Neural cell (in vitro differentiated cells): ENCODE data around the gene HIBADH.

Experiments
- EP300 ChIP-seq: fragments of 450-650 bp; conservative IDR thresholded peaks from 2 replicates; pipeline ENCODE4 v1.6.1; 2014; ENCODE audit warnings: antibody characterized with exemption, mild to moderate bottlenecking, moderate library complexity; ENCODE audit not compliant: poor library complexity, severe bottlenecking
- EZH2 ChIP-seq: fragments of 200-600, 300-800 bp; shearing (Covaris generic), sonication (generic); IDR thresholded peaks from 2 replicates; pipeline ENCODE4 v1.6.1; 2014; ENCODE audit warnings: antibody characterized with exemption, low read length, borderline replicate concordance, mild to moderate bottlenecking; ENCODE audit not compliant: insufficient read depth, poor library complexity, severe bottlenecking
- MXI1 ChIP-seq: fragments of 450-650 bp; conservative IDR thresholded peaks from 2 replicates; pipeline ENCODE4 v1.6.1; 2014; ENCODE audit warnings: antibody characterized with exemption, mild to moderate bottlenecking; ENCODE audit not compliant: poor library complexity, severe bottlenecking
- POLR2AphosphoS5 ChIP-seq: IDR thresholded peaks from 2 replicates; pipeline ENCODE4 v1.6.1; 2012
- RAD21 ChIP-seq: fragments of 450-650 bp; conservative IDR thresholded peaks from 2 replicates; pipeline ENCODE4 v1.6.1; 2014; ENCODE audit warnings: antibody characterized with exemption, mild to moderate bottlenecking, moderate library complexity
- SMC3 ChIP-seq: fragments of 450-650 bp; conservative IDR thresholded peaks from 2 replicates; pipeline ENCODE4 v1.6.1; 2014; ENCODE audit warnings: antibody characterized with exemption, mild to moderate bottlenecking, moderate library complexity; ENCODE audit not compliant: poor library complexity
- TAF1 ChIP-seq: IDR thresholded peaks from 2 replicates; pipeline ENCODE4 v1.6.1; 2012; ENCODE audit warnings: low read depth
- TF ChIP-seq, protein P1 (sequence below): fragments of 450-650 bp; IDR thresholded peaks from 2 replicates; pipeline ENCODE4 v1.5.1; 2014; ENCODE audit warnings: antibody characterized with exemption, mild to moderate bottlenecking, moderate library complexity; ENCODE audit not compliant: poor library complexity, severe bottlenecking
- TF ChIP-seq, protein P2 (sequence below): IDR thresholded peaks from 2 replicates; pipeline ENCODE4 v1.6.1; 2012; ENCODE audit warnings: borderline replicate concordance

DNA sequence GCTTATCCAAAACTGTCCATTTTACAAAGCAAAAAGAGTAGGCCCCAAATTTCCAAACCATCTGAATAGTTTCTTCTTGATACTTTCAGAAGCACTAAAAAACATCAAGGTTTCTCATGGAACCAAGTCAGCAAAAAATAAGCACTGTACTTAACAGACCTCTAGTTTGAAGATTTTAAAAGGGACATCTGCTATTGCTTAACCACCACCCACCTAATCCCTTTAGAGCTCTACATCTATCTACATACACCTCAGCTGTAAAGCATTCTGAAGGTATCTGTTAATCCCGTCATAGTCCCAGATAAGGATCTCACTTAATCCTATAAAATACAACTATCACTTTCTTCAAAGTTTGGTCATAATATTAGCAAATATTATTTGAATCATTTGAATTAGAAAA is 72.3 kb downstream of the HIBADH start:
- TF ChIP-seq, protein P1, sequence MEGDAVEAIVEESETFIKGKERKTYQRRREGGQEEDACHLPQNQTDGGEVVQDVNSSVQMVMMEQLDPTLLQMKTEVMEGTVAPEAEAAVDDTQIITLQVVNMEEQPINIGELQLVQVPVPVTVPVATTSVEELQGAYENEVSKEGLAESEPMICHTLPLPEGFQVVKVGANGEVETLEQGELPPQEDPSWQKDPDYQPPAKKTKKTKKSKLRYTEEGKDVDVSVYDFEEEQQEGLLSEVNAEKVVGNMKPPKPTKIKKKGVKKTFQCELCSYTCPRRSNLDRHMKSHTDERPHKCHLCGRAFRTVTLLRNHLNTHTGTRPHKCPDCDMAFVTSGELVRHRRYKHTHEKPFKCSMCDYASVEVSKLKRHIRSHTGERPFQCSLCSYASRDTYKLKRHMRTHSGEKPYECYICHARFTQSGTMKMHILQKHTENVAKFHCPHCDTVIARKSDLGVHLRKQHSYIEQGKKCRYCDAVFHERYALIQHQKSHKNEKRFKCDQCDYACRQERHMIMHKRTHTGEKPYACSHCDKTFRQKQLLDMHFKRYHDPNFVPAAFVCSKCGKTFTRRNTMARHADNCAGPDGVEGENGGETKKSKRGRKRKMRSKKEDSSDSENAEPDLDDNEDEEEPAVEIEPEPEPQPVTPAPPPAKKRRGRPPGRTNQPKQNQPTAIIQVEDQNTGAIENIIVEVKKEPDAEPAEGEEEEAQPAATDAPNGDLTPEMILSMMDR = no peak
- TF ChIP-seq RAD21 = no peak
- no peak for TF ChIP-seq POLR2AphosphoS5
- TF ChIP-seq, protein P2, sequence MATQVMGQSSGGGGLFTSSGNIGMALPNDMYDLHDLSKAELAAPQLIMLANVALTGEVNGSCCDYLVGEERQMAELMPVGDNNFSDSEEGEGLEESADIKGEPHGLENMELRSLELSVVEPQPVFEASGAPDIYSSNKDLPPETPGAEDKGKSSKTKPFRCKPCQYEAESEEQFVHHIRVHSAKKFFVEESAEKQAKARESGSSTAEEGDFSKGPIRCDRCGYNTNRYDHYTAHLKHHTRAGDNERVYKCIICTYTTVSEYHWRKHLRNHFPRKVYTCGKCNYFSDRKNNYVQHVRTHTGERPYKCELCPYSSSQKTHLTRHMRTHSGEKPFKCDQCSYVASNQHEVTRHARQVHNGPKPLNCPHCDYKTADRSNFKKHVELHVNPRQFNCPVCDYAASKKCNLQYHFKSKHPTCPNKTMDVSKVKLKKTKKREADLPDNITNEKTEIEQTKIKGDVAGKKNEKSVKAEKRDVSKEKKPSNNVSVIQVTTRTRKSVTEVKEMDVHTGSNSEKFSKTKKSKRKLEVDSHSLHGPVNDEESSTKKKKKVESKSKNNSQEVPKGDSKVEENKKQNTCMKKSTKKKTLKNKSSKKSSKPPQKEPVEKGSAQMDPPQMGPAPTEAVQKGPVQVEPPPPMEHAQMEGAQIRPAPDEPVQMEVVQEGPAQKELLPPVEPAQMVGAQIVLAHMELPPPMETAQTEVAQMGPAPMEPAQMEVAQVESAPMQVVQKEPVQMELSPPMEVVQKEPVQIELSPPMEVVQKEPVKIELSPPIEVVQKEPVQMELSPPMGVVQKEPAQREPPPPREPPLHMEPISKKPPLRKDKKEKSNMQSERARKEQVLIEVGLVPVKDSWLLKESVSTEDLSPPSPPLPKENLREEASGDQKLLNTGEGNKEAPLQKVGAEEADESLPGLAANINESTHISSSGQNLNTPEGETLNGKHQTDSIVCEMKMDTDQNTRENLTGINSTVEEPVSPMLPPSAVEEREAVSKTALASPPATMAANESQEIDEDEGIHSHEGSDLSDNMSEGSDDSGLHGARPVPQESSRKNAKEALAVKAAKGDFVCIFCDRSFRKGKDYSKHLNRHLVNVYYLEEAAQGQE = no peak
- no peak for TF ChIP-seq EP300
- no peak for TF ChIP-seq EZH2
- TF ChIP-seq TAF1 = no peak
- no peak for TF ChIP-seq SMC3
- no peak for TF ChIP-seq MXI1
